ENCODE data around the gene FOSL2.

The FOSL2 gene

DNA sequence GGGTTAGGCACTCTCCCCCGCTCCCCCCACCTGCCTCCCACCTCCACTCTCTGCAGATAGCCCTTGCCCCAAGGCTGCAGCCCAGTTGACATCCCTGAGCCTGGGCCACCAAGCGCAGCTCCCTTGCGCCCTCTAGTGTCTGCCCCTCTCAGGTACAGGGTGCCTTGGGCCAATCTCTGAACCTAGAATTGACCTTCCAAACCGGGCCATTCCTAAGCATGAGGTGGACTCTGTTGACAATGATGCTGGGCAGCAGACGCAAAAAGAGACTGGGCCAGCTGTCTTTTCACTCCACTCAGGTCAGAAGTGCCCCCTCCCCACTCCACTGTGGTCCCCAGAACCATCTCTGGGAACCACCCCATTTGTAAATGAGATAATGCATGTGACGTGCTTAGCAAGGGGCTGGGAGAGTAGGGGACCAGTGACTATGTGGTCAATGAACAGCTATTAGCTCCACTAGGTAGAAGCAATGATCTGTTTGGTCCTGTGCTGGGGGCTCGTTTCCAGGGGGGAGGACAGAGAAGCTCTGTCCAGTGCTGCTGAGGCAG, 60.0 kb downstream of the FOSL2 start:
- H3K9ac ChIP-seq (ENCODE audit: low read depth, low read length): no peak overlapping the region
- H4K20me1 ChIP-seq (ENCODE audit: insufficient read depth, low read length): no peaks in the 10 kb centered on the region
- H3K79me2 ChIP-seq (ENCODE audit: insufficient read depth, low read length): no peaks in the 10 kb centered on the region
- ATAC-seq (ENCODE audit: insufficient read depth, low read depth) (peak; percentile 95), DNase-seq (peak; percentile 68)
- H3K4me3 ChIP-seq (ENCODE audit: low read depth in 1 of 2, low read length in 2 of 2): no peak overlapping the region
- no peaks in the 10 kb centered on the region for H3K9me3 ChIP-seq (ENCODE audit: insufficient read depth, low read length, severe bottlenecking)
- no peaks in the 10 kb centered on the region for H3K27me3 ChIP-seq (ENCODE audit: insufficient read depth, low read length, poor library complexity)
- H3K4me1 ChIP-seq (ENCODE audit: insufficient read depth, low read length): no peaks in the 10 kb centered on the region
- no peak overlapping the region for H3K27ac ChIP-seq (ENCODE audit: low read length)
- H3K36me3 ChIP-seq (ENCODE audit: insufficient read depth, low read length): no peaks in the 10 kb centered on the region
- TF ChIP-seq, protein P1, sequence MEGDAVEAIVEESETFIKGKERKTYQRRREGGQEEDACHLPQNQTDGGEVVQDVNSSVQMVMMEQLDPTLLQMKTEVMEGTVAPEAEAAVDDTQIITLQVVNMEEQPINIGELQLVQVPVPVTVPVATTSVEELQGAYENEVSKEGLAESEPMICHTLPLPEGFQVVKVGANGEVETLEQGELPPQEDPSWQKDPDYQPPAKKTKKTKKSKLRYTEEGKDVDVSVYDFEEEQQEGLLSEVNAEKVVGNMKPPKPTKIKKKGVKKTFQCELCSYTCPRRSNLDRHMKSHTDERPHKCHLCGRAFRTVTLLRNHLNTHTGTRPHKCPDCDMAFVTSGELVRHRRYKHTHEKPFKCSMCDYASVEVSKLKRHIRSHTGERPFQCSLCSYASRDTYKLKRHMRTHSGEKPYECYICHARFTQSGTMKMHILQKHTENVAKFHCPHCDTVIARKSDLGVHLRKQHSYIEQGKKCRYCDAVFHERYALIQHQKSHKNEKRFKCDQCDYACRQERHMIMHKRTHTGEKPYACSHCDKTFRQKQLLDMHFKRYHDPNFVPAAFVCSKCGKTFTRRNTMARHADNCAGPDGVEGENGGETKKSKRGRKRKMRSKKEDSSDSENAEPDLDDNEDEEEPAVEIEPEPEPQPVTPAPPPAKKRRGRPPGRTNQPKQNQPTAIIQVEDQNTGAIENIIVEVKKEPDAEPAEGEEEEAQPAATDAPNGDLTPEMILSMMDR (IDR thresholded peaks at IDR 0.05; ENCODE audit: borderline replicate concordance, extremely low read depth, low read length, poor library complexity, severe bottlenecking): peak; percentile 95
- TF ChIP-seq EZH2 (IDR thresholded peaks at IDR 0.05; ENCODE audit: borderline replicate concordance, low read depth, low read length, severe bottlenecking): no peak
- no peak overlapping the region for H3K4me2 ChIP-seq (ENCODE audit: insufficient read depth, low read length)
- no peak overlapping the region for H2AFZ ChIP-seq (ENCODE audit: low read depth, low read length)

DNA sequence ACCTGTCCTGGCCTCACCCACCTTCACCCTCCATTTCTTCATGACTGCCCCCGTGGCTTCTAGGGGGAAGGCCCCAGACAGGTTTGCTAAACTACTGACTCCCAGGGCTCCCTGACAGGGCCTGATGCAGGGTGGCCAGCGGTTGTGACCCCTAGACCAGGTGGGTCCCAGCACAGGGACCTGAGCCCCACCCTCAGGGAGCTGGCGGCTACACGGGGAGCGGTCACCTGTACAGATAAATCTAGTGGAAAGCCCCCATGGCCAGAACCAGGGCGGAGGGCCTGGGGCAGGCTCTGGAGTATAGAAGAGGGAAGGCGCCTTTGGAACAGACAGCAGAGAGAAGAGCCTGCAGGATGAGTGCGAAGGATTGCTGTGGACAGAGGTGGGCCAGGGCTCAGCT, 60.7 kb downstream of the FOSL2 start:
- TF ChIP-seq EZH2 (IDR thresholded peaks at IDR 0.05; ENCODE audit: borderline replicate concordance, low read depth, low read length, severe bottlenecking): no peak
- TF ChIP-seq, protein P1 (IDR thresholded peaks at IDR 0.05; ENCODE audit: borderline replicate concordance, extremely low read depth, low read length, poor library complexity, severe bottlenecking): no peak

DNA sequence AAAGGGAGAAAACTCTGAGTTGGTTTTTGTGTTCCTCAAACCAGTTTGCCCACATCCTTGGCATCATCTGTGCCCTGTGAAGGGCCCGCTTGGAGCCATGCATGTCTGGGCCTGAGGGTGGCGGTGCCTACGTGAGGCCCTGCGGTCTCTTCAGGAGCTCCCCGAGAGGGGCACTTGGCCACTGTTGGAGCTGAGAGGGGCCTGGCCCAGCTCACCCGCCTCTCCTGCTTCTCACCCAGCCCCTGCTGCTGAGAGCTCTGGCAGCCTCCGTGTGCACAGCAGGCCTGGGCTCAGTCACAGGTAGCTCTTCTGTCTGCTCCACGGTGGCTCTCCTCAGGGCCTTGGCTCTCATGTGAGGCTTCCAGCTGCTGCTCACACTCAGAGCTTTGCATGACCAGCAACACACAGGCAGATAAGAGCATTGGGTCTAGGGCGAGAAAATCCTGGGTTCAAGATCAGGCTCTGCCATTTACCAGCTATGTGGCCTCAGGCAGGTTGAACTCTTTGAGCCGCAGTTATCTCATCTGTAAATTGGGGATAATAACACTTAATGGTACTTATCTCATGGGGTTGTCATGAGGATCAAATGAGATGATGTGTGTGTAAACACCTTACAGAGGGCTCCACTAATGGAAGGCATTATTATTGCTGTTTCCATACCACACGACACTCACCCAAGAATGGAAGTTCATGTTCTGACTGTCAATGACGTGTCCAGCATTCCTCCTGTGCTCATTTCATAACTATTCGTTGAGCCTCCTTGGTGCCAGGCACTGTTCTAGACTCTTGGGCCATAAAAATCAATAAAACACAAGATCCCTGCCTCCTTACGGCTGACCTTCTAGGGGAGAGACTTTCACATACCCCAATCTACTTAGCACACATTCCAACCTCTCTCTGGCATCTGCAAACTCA, 61.6 kb downstream of the FOSL2 start:
- ATAC-seq (ENCODE audit: insufficient read depth, low read depth): no peak

More for the DNA sequence above, 60.7 kb downstream of the FOSL2 start:
- no peak overlapping the region for H3K4me2 ChIP-seq (ENCODE audit: insufficient read depth, low read length)
- ATAC-seq (ENCODE audit: insufficient read depth, low read depth): no peak
- no peak for DNase-seq
- H3K27me3 ChIP-seq (ENCODE audit: insufficient read depth, low read length, poor library complexity): no peaks in the 10 kb centered on the region
- no peaks in the 10 kb centered on the region for H3K36me3 ChIP-seq (ENCODE audit: insufficient read depth, low read length)
- no peaks in the 10 kb centered on the region for H3K9me3 ChIP-seq (ENCODE audit: insufficient read depth, low read length, severe bottlenecking)
- no peaks in the 10 kb centered on the region for H3K79me2 ChIP-seq (ENCODE audit: insufficient read depth, low read length)
- H2AFZ ChIP-seq (ENCODE audit: low read depth, low read length): no peak overlapping the region
- no peak overlapping the region for H3K9ac ChIP-seq (ENCODE audit: low read depth, low read length)
- H4K20me1 ChIP-seq (ENCODE audit: insufficient read depth, low read length): no peaks in the 10 kb centered on the region
- no peak overlapping the region for H3K4me3 ChIP-seq (ENCODE audit: low read depth in 1 of 2, low read length in 2 of 2)
- no peak overlapping the region for H3K27ac ChIP-seq (ENCODE audit: low read length)
- H3K4me1 ChIP-seq (ENCODE audit: insufficient read depth, low read length): no peaks in the 10 kb centered on the region

More for the DNA sequence above, 61.6 kb downstream of the FOSL2 start:
- no peaks in the 10 kb centered on the region for H3K9me3 ChIP-seq (ENCODE audit: insufficient read depth, low read length, severe bottlenecking)
- H3K36me3 ChIP-seq (ENCODE audit: insufficient read depth, low read length): no peaks in the 10 kb centered on the region
- no peak overlapping the region for H3K27ac ChIP-seq (ENCODE audit: low read length)
- H2AFZ ChIP-seq (ENCODE audit: low read depth, low read length): no peak overlapping the region
- H3K4me2 ChIP-seq (ENCODE audit: insufficient read depth, low read length): no peak overlapping the region
- H3K9ac ChIP-seq (ENCODE audit: low read depth, low read length): no peak overlapping the region
- H3K27me3 ChIP-seq (ENCODE audit: insufficient read depth, low read length, poor library complexity): no peaks in the 10 kb centered on the region
- DNase-seq: no peak
- TF ChIP-seq EZH2 (IDR thresholded peaks at IDR 0.05; ENCODE audit: borderline replicate concordance, low read depth, low read length, severe bottlenecking): no peak
- TF ChIP-seq, protein P1 (IDR thresholded peaks at IDR 0.05; ENCODE audit: borderline replicate concordance, extremely low read depth, low read length, poor library complexity, severe bottlenecking): no peak
- H3K4me3 ChIP-seq (ENCODE audit: low read depth in 1 of 2, low read length in 2 of 2): no peak overlapping the region
- no peaks in the 10 kb centered on the region for H3K4me1 ChIP-seq (ENCODE audit: insufficient read depth, low read length)
- H4K20me1 ChIP-seq (ENCODE audit: insufficient read depth, low read length): no peaks in the 10 kb centered on the region
- no peaks in the 10 kb centered on the region for H3K79me2 ChIP-seq (ENCODE audit: insufficient read depth, low read length)
